ENCODE measurements around the gene BTG1.

BTG1 gene

DNA sequence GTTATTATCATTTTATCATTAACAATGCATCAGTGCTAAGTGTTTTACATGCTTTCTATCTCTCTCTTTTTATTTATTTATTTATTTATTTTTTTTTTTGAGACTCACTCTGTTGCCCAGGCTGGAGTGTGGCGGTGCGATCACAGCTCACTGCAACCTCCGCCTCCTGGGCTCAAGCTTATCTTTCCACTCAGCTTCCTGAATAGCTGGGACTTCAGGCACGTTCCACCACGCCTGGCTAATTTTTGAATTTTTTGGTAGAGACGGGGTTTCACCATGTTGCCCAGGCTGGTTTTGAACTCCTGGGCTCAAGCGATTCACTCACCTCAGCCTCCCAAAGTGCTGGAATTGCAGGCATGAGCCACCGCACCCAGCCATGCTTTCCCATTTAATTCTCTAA, 3.9 kb upstream of the BTG1 start:
- DNase-seq (ENCODE audit: extremely low spot score), result no peak
- ChIA-PET CTCF (no interaction called here), POLR2A (no interaction called here)
- TF ChIP-seq L3MBTL2 (conservative IDR thresholded peaks at IDR 0.05) (no peak), BHLHE40 (IDR thresholded peaks at IDR 0.05; ENCODE audit: borderline replicate concordance) (no peak), ZNF384 (IDR thresholded peaks at IDR 0.05) (no peak), FOXM1 (IDR thresholded peaks at IDR 0.05; ENCODE audit: borderline replicate concordance) (no peak), CTBP1 (IDR thresholded peaks at IDR 0.05; ENCODE audit: borderline replicate concordance) (no peak), TARDBP (IDR thresholded peaks at IDR 0.05) (no peak), SUZ12 (IDR thresholded peaks at IDR 0.05) (no peak)

DNA sequence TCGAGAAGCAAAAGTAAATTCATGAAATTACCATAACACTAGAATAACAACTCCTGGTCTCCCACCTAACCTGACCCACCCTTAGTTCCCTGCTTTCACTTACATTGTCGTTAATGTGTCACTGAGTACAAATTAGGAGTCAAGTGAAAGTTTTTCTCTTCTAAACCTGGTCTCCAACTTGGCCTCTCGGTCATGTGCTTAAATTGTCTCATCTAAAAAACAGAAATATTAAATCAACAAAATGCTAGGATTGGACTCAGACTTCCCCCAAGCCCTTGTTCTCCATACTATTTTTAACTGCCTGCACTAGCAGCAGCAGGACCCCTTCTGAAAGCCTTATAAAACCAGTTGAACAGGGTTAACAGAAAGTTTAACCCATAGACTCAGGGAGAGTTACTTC, 1.8 kb upstream of the BTG1 start:
- POLR2A ChIA-PET, result no interaction called here
- TF ChIP-seq SP1 (IDR thresholded peaks at IDR 0.05) (no peak), CTBP1 (IDR thresholded peaks at IDR 0.05; ENCODE audit: borderline replicate concordance) (no peak), TARDBP (IDR thresholded peaks at IDR 0.05) (no peak), LEF1 (IDR thresholded peaks at IDR 0.05; ENCODE audit: borderline replicate concordance) (no peak), HDGF (IDR thresholded peaks at IDR 0.05; ENCODE audit: borderline replicate concordance) (no peak), FOXA1 (IDR thresholded peaks at IDR 0.05) (no peak)
- TF ChIP-seq, protein P1, sequence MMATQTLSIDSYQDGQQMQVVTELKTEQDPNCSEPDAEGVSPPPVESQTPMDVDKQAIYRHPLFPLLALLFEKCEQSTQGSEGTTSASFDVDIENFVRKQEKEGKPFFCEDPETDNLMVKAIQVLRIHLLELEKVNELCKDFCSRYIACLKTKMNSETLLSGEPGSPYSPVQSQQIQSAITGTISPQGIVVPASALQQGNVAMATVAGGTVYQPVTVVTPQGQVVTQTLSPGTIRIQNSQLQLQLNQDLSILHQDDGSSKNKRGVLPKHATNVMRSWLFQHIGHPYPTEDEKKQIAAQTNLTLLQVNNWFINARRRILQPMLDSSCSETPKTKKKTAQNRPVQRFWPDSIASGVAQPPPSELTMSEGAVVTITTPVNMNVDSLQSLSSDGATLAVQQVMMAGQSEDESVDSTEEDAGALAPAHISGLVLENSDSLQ (IDR thresholded peaks at IDR 0.05), result peak; percentile 51; the same call in 1 of the 2 replicates
- CTCF ChIA-PET, result no interaction called here
- no peak for DNase-seq (ENCODE audit: extremely low spot score)

- POLR2A ChIA-PET, result interaction anchor here (0.7 to 3.6 kb wide), 42 partner anchors 9 to 767 kb away, joined by 3 to 48 read pairs (median 5); no protein-coding TSS in a partner anchor
- TF ChIP-seq SP1 (IDR thresholded peaks at IDR 0.05) (no peak), HDGF (IDR thresholded peaks at IDR 0.05; ENCODE audit: borderline replicate concordance) (no peak), ARNT (IDR thresholded peaks at IDR 0.05) (no peak), FOXA1 (IDR thresholded peaks at IDR 0.05) (no peak), FOXM1 (IDR thresholded peaks at IDR 0.05; ENCODE audit: borderline replicate concordance) (no peak), L3MBTL2 (conservative IDR thresholded peaks at IDR 0.05) (no peak)
- no peak for DNase-seq (ENCODE audit: extremely low spot score)
- CTCF ChIA-PET, result interaction anchor here (0.6 kb wide), 2 partner anchors 77 to 254 kb away, joined by 3 to 5 read pairs; no protein-coding TSS in a partner anchor
Observed at GRCh38 chr12:92146497-92147224, 1.0 kb upstream of the BTG1 start.

DNA sequence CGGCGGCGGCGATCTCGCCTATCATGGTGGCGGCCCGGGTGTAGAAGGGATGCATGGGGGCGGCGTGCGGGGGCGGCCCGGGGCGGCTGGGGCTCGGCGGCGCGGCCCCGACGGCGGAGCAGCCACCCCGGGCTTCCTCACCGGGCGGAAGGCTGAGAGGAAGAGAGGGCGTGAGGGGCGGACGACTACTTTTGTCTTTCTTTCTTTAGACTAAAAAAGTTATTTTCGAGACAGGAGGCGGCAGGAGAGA, 240 bp downstream of the BTG1 start:
- CTCF ChIA-PET, result interaction anchor here (0.6 to 1.1 kb wide), 3 partner anchors 9 to 334 kb away, joined by 3 to 4 read pairs (median 4); no protein-coding TSS in a partner anchor
- no peak for DNase-seq (ENCODE audit: extremely low spot score)
- POLR2A ChIA-PET, result interaction anchor here (0.6 to 3.6 kb wide), 94 partner anchors 10 to 775 kb away, joined by 3 to 48 read pairs (median 4); no protein-coding TSS in a partner anchor
- TF ChIP-seq CTBP1 (IDR thresholded peaks at IDR 0.05; ENCODE audit: borderline replicate concordance), result no peak
- no peak for TF ChIP-seq ZNF384 (IDR thresholded peaks at IDR 0.05)
- no peak for TF ChIP-seq FOXM1 (IDR thresholded peaks at IDR 0.05; ENCODE audit: borderline replicate concordance)
- no peak for TF ChIP-seq TARDBP (IDR thresholded peaks at IDR 0.05)
- TF ChIP-seq LEF1 (IDR thresholded peaks at IDR 0.05; ENCODE audit: borderline replicate concordance), result no peak
- TF ChIP-seq FOXA1 (IDR thresholded peaks at IDR 0.05), result no peak
- no peak for TF ChIP-seq L3MBTL2 (conservative IDR thresholded peaks at IDR 0.05)
- TF ChIP-seq ELF4 (IDR thresholded peaks at IDR 0.05), result no peak

- ChIA-PET POLR2A (interaction anchor here (0.8 to 3.6 kb wide), 52 partner anchors 9 to 771 kb away, joined by 3 to 48 read pairs (median 5); no protein-coding TSS in a partner anchor), CTCF (interaction anchor here (1.1 to 1.2 kb wide), 2 partner anchors 333 to 764 kb away, joined by 3 to 6 read pairs; no protein-coding TSS in a partner anchor)
- TF ChIP-seq HDGF (IDR thresholded peaks at IDR 0.05; ENCODE audit: borderline replicate concordance) (no peak), SP1 (IDR thresholded peaks at IDR 0.05) (no peak), SUZ12 (IDR thresholded peaks at IDR 0.05) (no peak), CTBP1 (IDR thresholded peaks at IDR 0.05; ENCODE audit: borderline replicate concordance) (peak; percentile 60; the same call in 1 of the 2 replicates), BHLHE40 (IDR thresholded peaks at IDR 0.05; ENCODE audit: borderline replicate concordance) (no peak), NFRKB (IDR thresholded peaks at IDR 0.05) (no peak), L3MBTL2 (conservative IDR thresholded peaks at IDR 0.05) (no peak), ARNT (IDR thresholded peaks at IDR 0.05) (peak; percentile 18; the same call in 1 of the 2 replicates), LEF1 (IDR thresholded peaks at IDR 0.05; ENCODE audit: borderline replicate concordance) (no peak), TARDBP (IDR thresholded peaks at IDR 0.05) (no peak), FOXA1 (IDR thresholded peaks at IDR 0.05) (no peak)
- TF ChIP-seq, protein P1 (IDR thresholded peaks at IDR 0.05), result peak; percentile 95
- DNase-seq (ENCODE audit: extremely low spot score), result peak; percentile 36
Observed at GRCh38 chr12:92144631-92145480, 790 bp downstream of the BTG1 start.

DNA sequence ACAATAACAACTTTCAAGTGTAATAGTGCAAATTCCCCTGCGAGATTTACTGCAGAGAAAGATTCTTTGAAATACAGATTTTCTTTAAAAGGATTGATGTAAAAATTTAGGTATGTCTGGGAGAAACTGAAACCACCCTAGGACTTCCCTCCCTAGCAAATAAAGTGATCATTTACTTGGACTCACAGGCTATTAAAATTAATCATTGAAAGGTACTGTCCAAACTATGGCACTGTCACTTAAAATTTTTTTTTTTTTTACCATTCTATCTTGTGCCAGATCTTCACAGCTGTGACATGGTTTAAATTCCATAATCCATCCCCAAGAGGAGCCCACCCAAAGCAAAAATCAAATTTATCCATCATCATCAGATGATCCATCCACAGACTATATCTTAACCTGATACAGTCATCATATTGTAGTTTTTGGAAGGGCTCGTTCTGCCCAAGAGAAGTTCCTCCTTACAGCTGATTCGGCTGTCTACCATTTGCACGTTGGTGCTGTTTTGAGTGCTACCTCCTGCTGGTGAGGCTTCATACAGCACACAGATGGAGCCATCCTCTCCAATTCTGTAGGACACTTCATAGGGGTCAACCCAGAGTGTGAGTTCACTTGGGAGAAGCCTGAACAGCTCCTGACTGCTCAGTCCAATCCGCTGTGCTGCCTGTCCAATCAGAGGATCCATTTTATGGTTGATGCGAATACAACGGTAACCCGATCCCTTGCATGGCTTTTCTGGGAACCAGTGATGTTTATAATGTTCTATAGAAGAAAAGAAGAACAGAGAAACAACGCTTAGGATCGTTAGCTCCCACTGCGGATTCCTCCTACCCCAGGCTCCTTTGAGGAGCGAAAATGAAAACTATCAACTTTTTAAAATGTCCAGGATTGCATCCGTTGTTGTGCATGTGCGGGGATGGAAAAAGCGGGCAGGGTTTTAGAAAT, 1.7 kb downstream of the BTG1 start:
- TF ChIP-seq CTBP1 (IDR thresholded peaks at IDR 0.05; ENCODE audit: borderline replicate concordance), result 0 out of 2 replicates have a peak, but pooled peaks have one; percentile 39
- TF ChIP-seq, protein P1 (IDR thresholded peaks at IDR 0.05), result no peak
- ChIA-PET POLR2A (interaction anchor here (0.8 to 3.6 kb wide), 22 partner anchors 8 to 762 kb away, joined by 3 to 48 read pairs (median 6); no protein-coding TSS in a partner anchor), CTCF (interaction anchor here (0.7 to 1.2 kb wide), 4 partner anchors 17 to 763 kb away, joined by 3 to 6 read pairs (median 3); no protein-coding TSS in a partner anchor)
- DNase-seq (ENCODE audit: extremely low spot score), result peak; percentile 57

Measured in HEK293T (cell line).